ENCODE data around the gene TMEM53. TPM values are rescaled to one million over a fixed set of nuclear protein-coding genes. Genes with fewer than 3 reads are reported as not detected.

TMEM53 gene
- total RNA-seq, 6 experiments from 2014 or later = 3.2 to 5.0 (median 4.4) TPM

DNA sequence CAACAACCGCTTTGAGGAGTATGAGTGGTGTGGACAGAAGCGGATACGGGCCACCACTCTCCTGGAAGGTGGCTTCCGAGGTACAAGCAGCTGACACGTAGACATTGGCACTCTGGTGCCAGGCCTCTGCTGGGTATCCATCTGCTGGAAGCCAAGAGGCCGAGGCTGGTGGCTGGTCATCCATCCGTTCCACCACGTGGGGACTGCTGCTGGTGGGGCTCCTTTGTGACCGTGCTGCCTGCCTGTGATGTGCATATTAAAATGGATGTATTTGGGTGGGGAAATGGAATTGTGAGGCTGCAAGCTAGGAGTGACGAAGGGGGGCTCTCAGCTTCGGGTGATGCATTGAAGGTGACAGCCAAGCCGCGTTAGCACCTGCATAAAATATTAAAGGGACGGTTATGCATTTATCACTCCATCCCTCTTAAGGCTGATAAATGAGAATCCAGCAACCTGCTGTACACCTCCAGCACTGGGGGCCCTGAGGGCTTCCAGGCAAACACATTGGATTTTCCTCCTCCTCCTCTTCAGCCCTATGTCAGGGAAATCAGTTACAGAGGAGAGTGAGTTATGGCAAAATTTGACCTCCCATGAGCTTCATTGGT lies 38.1 kb downstream of the TMEM53 start:
- H3K27ac Mint-ChIP-seq = no peak overlapping the region
- H3K27me3 Mint-ChIP-seq (ENCODE audit: insufficient read depth) = no peaks in the 10 kb centered on the region; the same call in 1 of the 2 replicates
- H3K9me3 Mint-ChIP-seq = no peaks in the 10 kb centered on the region
- H3K4me3 Mint-ChIP-seq = no peak overlapping the region
- DNase-seq = no peak
- peaks cover 51% of the 10 kb centered on the region for H3K4me1 Mint-ChIP-seq (ENCODE audit: low read depth)
- TF ChIP-seq, protein P1, sequence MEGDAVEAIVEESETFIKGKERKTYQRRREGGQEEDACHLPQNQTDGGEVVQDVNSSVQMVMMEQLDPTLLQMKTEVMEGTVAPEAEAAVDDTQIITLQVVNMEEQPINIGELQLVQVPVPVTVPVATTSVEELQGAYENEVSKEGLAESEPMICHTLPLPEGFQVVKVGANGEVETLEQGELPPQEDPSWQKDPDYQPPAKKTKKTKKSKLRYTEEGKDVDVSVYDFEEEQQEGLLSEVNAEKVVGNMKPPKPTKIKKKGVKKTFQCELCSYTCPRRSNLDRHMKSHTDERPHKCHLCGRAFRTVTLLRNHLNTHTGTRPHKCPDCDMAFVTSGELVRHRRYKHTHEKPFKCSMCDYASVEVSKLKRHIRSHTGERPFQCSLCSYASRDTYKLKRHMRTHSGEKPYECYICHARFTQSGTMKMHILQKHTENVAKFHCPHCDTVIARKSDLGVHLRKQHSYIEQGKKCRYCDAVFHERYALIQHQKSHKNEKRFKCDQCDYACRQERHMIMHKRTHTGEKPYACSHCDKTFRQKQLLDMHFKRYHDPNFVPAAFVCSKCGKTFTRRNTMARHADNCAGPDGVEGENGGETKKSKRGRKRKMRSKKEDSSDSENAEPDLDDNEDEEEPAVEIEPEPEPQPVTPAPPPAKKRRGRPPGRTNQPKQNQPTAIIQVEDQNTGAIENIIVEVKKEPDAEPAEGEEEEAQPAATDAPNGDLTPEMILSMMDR (IDR thresholded peaks at IDR 0.05) = no peak
- H3K36me3 Mint-ChIP-seq (ENCODE audit: low read depth) = peaks cover 30% of the 10 kb centered on the region

GRCh38 chr1:44635439-44635838 lies 38.8 kb downstream of the TMEM53 start:
- H3K4me3 Mint-ChIP-seq = no peak overlapping the region
- no peaks in the 10 kb centered on the region; the same call in 1 of the 2 replicates for H3K27me3 Mint-ChIP-seq (ENCODE audit: insufficient read depth)
- TF ChIP-seq, protein P1 (IDR thresholded peaks at IDR 0.05) = no peak
- H3K4me1 Mint-ChIP-seq (ENCODE audit: low read depth) = peaks cover 59% of the 10 kb centered on the region
- DNase-seq = no peak
- peaks cover 30% of the 10 kb centered on the region for H3K36me3 Mint-ChIP-seq (ENCODE audit: low read depth)
- no peak overlapping the region for H3K27ac Mint-ChIP-seq
- H3K9me3 Mint-ChIP-seq = no peaks in the 10 kb centered on the region

GRCh38 chr1:44634606-44635189 lies 39.6 kb downstream of the TMEM53 start:
- H3K4me3 Mint-ChIP-seq = no peak overlapping the region
- DNase-seq = no peak
- peak overlapping the region; percentile 29 for H3K27ac Mint-ChIP-seq
- peaks cover 30% of the 10 kb centered on the region for H3K36me3 Mint-ChIP-seq (ENCODE audit: low read depth)
- no peaks in the 10 kb centered on the region; the same call in 1 of the 2 replicates for H3K27me3 Mint-ChIP-seq (ENCODE audit: insufficient read depth)
- TF ChIP-seq, protein P1 (IDR thresholded peaks at IDR 0.05) = no peak; the same call in 1 of the 2 replicates
- H3K4me1 Mint-ChIP-seq (ENCODE audit: low read depth) = peaks cover 66% of the 10 kb centered on the region
- no peaks in the 10 kb centered on the region for H3K9me3 Mint-ChIP-seq

DNA sequence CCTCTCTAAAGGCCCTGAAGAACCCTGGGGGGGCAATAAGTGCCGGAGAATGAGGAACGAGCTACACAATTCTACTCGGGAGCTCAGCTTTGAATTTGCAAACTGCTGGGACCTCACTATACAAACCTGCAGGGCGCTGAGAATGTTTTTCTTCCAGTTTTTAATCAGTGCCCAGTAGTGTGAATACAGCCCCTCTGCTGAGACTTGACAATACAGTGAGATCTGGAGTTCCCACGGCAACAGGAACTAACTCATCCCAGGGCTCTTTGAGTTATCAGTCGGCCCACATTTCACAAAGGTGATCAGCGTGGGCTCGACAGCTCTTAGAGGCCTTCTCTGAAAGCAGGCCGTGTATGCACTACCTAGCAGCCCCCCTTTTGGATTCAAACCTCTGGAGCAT lies 41.7 kb downstream of the TMEM53 start:
- Mint-ChIP-seq H3K27ac (peak overlapping the region; percentile 97), H3K4me3 (peak overlapping the region; percentile 90), H3K4me1 (ENCODE audit: low read depth) (peaks cover 87% of the 10 kb centered on the region), H3K36me3 (ENCODE audit: low read depth) (peaks cover 20% of the 10 kb centered on the region), H3K27me3 (ENCODE audit: insufficient read depth) (no peaks in the 10 kb centered on the region; the same call in 1 of the 2 replicates), H3K9me3 (no peaks in the 10 kb centered on the region)
- no peak for DNase-seq
- TF ChIP-seq, protein P1 (IDR thresholded peaks at IDR 0.05) = no peak

GRCh38 chr1:44631647-44632539 lies 42.4 kb downstream of the TMEM53 start:
- H3K36me3 Mint-ChIP-seq (ENCODE audit: low read depth) = peaks cover 20% of the 10 kb centered on the region
- H3K27me3 Mint-ChIP-seq (ENCODE audit: insufficient read depth) = no peaks in the 10 kb centered on the region; the same call in 1 of the 2 replicates
- H3K27ac Mint-ChIP-seq = peak overlapping the region; percentile 97
- no peaks in the 10 kb centered on the region for H3K9me3 Mint-ChIP-seq
- H3K4me1 Mint-ChIP-seq (ENCODE audit: low read depth) = peaks cover 83% of the 10 kb centered on the region
- DNase-seq = peak; percentile 80
- TF ChIP-seq, protein P1 (IDR thresholded peaks at IDR 0.05) = no peak
- peak overlapping the region; percentile 90 for H3K4me3 Mint-ChIP-seq
